Mucosa of descending colon (tissue), 3 donors: ENCODE measurements around the gene LPCAT1. TPM values are rescaled to one million over a fixed set of nuclear protein-coding genes. Genes with fewer than 3 reads are reported as not detected.
"Not testable (repeated sequence)": the region's sequence is repeated elsewhere in the genome, so short reads cannot be mapped to it uniquely, and the experiment has no call there.

Source experiments
- ATAC-seq: fragments of 200-7000 bp; cut with Tn5 transposase; one replicate; pipeline ENCODE4 v1.9.1; 2020; ENCODE audit warnings: mild to moderate bottlenecking, moderate library complexity
- DNase-seq, 3 donors: peaks; one replicate each; pipeline ENCODE4 v3.0.0-alpha.2; 2020
- H3K36me3 ChIP-seq: fragments of 200-600 bp; one replicate; pipeline ENCODE4 v1.8.0; 2021; ENCODE audit warnings: low read depth, mild to moderate bottlenecking
- H3K4me1 ChIP-seq: fragments of 200-600 bp; one replicate; pipeline ENCODE4 v1.8.0; 2021; ENCODE audit warnings: low read depth, mild to moderate bottlenecking
- H3K4me3 ChIP-seq: fragments of 200-600 bp; one replicate; pipeline ENCODE4 v1.8.0; 2021; ENCODE audit warnings: mild to moderate bottlenecking
- H3K9me3 ChIP-seq: fragments of 200-600 bp; one replicate; pipeline ENCODE4 v1.8.0; 2021; ENCODE audit warnings: mild to moderate bottlenecking
- intact Hi-C, 2 donors: fragments of 100-400 bp; cut with DNase I in 1 of 2; cut with micrococcal nuclease in 1 of 2; formaldehyde crosslinking; loops; one replicate each; pipeline versions ENCODE4 v1.11.0 to v1.11.1; 2022; cut with DNase I, micrococcal nuclease
- total RNA-seq, 3 donors: library from RNA; stranded (reverse); fragmentation: NEBNext Ultra II Directional in 2 of 3; extraction: Animal tissue kit (Norgen Biotek cat#: 25700) in 2 of 3; gene quantifications; one replicate each; pipeline versions ENCODE4 v1.2.1 to v1.2.4, GENCODE V29; 2021 to 2023
- TF ChIP-seq, protein P1 (sequence below): fragments of 200-600 bp; IDR thresholded peaks from one replicate; pipeline ENCODE4 v1.8.0; 2022; ENCODE audit warnings: antibody characterized with exemption, mild to moderate bottlenecking
- donor health status: DM: no; HTN: no; CAD: no; lungs with moderate emphysema.
- donor health status: DM: no; HTN: no; CAD: no.
- donor health status: DM: no; HTN: yes; CAD: no.

The LPCAT1 gene
- total RNA-seq, 3 donors from 2014 or later, result 6.7 to 27.2 (median 26.0) TPM

DNA sequence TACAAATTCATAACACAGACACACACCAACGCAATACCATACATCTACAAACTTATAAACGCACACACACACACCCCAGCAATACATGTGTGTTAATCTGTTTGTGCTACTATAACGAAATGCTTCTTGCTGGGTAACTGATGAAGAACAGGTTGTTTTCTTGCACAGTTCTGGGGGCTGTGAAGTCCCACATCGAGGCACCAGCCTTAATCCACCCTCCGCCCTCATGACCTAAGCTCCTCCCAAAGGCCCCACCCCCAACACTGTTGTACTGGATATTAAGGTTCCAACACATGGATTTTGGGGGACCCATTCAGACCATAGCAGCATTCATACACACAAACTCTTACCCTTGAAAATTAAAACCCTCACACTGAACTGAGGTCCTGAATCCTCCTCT lies 38.8 kb upstream of the LPCAT1 start:
- H3K9me3 ChIP-seq, result no peaks in the 10 kb centered on the region
- H3K4me1 ChIP-seq, result no peaks in the 10 kb centered on the region
- TF ChIP-seq, protein P1, sequence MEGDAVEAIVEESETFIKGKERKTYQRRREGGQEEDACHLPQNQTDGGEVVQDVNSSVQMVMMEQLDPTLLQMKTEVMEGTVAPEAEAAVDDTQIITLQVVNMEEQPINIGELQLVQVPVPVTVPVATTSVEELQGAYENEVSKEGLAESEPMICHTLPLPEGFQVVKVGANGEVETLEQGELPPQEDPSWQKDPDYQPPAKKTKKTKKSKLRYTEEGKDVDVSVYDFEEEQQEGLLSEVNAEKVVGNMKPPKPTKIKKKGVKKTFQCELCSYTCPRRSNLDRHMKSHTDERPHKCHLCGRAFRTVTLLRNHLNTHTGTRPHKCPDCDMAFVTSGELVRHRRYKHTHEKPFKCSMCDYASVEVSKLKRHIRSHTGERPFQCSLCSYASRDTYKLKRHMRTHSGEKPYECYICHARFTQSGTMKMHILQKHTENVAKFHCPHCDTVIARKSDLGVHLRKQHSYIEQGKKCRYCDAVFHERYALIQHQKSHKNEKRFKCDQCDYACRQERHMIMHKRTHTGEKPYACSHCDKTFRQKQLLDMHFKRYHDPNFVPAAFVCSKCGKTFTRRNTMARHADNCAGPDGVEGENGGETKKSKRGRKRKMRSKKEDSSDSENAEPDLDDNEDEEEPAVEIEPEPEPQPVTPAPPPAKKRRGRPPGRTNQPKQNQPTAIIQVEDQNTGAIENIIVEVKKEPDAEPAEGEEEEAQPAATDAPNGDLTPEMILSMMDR, result no peak
- intact Hi-C loops, result no loop called here
- no peak for ATAC-seq
- no peak for DNase-seq
- H3K36me3 ChIP-seq, result no peaks in the 10 kb centered on the region
- H3K4me3 ChIP-seq, result no peak overlapping the region

- Histone ChIP-seq H3K4me1 (no peaks in the 10 kb centered on the region), H3K9me3 (no peaks in the 10 kb centered on the region), H3K4me3 (no peak overlapping the region), H3K36me3 (no peaks in the 10 kb centered on the region)
- TF ChIP-seq, protein P1, result no peak
- DNase-seq (no peak), ATAC-seq (no peak)
- intact Hi-C loops, result no loop called here
Observed at GRCh38 chr5:1561402-1561929, 37.7 kb upstream of the LPCAT1 start.

- H3K9me3 ChIP-seq, DNase-seq, H3K4me3 ChIP-seq, H3K4me1 ChIP-seq, H3K36me3 ChIP-seq, ATAC-seq, intact Hi-C loops: not testable (repeated sequence)
Observed at GRCh38 chr5:1560499-1560898, 36.7 kb upstream of the LPCAT1 start.

GRCh38 chr5:1558944-1559343 lies 35.2 kb upstream of the LPCAT1 start:
- H3K4me3 ChIP-seq, result no peak overlapping the region
- no peaks in the 10 kb centered on the region for H3K4me1 ChIP-seq
- intact Hi-C loops, result no loop called here
- TF ChIP-seq, protein P1, result no peak
- no peaks in the 10 kb centered on the region for H3K36me3 ChIP-seq
- DNase-seq (no peak), ATAC-seq (no peak)
- H3K9me3 ChIP-seq, result no peaks in the 10 kb centered on the region

GRCh38 chr5:1557114-1557873 lies 33.5 kb upstream of the LPCAT1 start:
- TF ChIP-seq, protein P1, result no peak
- peak; percentile 95 for ATAC-seq
- peak in 2 of 3 donors; percentile 64 to 80 for DNase-seq
- Histone ChIP-seq H3K4me1 (no peaks in the 10 kb centered on the region), H3K36me3 (no peaks in the 10 kb centered on the region), H3K9me3 (no peaks in the 10 kb centered on the region), H3K4me3 (no peak overlapping the region)
- intact Hi-C loops, result no loop called here
